Choroid plexus epithelial cell (primary cell): Measurements from ENCODE around the gene ACBD6.

Experiments used
- DNase-seq: peaks from one replicate; pipeline ENCODE4 v3.0.0-alpha.2; 2010; ENCODE audit warnings: low read depth
- H3K4me3 ChIP-seq: 2 replicates; pipeline ENCODE4 v1.5.1; 2011; ENCODE audit warnings: low read depth, mild to moderate bottlenecking, control low read depth, low read length, moderate library complexity
- CTCF ChIP-seq: conservative IDR thresholded peaks from 2 replicates; pipeline ENCODE4 v1.5.1; 2011; ENCODE audit warnings: low read depth, mild to moderate bottlenecking, control low read depth, inconsistent platforms, low read length, moderate library complexity

Gene ACBD6

DNA sequence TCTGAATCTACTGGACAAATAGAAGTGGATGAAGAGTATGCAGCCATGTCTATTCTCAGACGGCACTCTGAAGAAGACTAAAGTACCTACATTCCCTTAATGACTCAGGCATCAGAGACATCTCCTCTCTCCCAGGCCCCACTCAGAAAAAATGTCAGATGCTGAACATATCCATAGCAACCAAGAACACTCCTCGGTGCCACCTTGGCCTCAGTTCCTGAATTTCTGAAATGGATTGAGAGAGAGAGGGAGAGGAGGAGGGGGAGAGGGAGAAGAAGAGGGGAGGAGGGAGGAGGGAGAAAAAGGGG is 40.4 kb upstream of the ACBD6 start:
- TF ChIP-seq CTCF: no peak
- no peak overlapping the region for H3K4me3 ChIP-seq
- peak; percentile 66 for DNase-seq

- no peak for TF ChIP-seq CTCF
- no peak overlapping the region for H3K4me3 ChIP-seq
- DNase-seq: peak; percentile 57
Observed at GRCh38 chr1:180542113-180542837, 39.9 kb upstream of the ACBD6 start.

GRCh38 chr1:180540697-180541594 is 38.6 kb upstream of the ACBD6 start:
- no peak for DNase-seq

GRCh38 chr1:180539136-180539535 is 36.8 kb upstream of the ACBD6 start:
- TF ChIP-seq CTCF: no peak
- DNase-seq: no peak
- H3K4me3 ChIP-seq: no peak overlapping the region

More at GRCh38 chr1:180540697-180541594, 38.6 kb upstream of the ACBD6 start:
- TF ChIP-seq CTCF: no peak
- no peak overlapping the region for H3K4me3 ChIP-seq

GRCh38 chr1:180536821-180537372 is 34.5 kb upstream of the ACBD6 start:
- no peak for TF ChIP-seq CTCF
- no peak for DNase-seq
- H3K4me3 ChIP-seq: no peak overlapping the region

DNA sequence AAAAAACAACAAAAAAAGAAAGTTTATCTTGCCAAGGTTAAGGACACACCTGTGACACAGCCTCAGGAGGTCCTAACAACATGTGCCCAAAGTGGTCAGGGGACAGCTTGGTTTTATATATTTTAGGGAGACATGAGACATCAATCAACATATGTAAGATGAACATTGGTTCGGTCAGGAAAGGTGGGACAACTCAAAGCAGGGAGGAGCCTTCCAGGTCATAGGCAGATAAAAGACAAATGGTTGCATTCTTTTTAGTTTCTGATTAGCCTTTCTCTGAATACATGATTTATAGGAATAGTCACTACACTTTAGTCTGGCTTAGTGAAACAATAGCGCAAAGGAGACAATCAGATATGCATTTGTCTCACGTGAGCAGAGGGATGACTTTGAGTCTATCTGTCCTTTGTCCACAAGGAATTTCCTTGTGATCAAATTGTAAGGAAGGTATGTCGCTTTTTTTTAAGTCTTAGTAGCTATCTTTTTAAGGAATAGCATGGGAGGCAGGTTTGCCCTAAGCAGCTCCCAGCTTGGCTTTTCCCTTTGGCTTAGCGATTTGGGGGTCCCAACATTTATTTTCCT is 33.1 kb upstream of the ACBD6 start:
- TF ChIP-seq CTCF: no peak

More for the DNA sequence above, 33.1 kb upstream of the ACBD6 start:
- DNase-seq: no peak
- H3K4me3 ChIP-seq: no peak overlapping the region
